Brain microvascular endothelial cell (primary cell): ENCODE results near the gene FAM222B.
"Not testable (repeated sequence)": the region's sequence is repeated elsewhere in the genome, so short reads cannot be mapped to it uniquely, and the experiment has no call there.

Experiments
- DNase-seq: peaks from one replicate; pipeline ENCODE4 v3.0.0-alpha.2; 2020
- H3K27ac ChIP-seq: fragments of 250-450 bp; sonication (Bioruptor Pico); 2 replicates; pipeline ENCODE4 v1.5.1; 2020; ENCODE audit warnings: mild to moderate bottlenecking, moderate library complexity
- H3K27me3 ChIP-seq: fragments of 250-450 bp; sonication (Bioruptor Pico); replicated peaks from 2 replicates; pipeline ENCODE4 v1.5.1; 2020; ENCODE audit warnings: mild to moderate bottlenecking
- H3K36me3 ChIP-seq: fragments of 250-450 bp; sonication (Bioruptor Pico); replicated peaks from 2 replicates; pipeline ENCODE4 v1.5.1; 2020; ENCODE audit warnings: mild to moderate bottlenecking
- H3K4me3 ChIP-seq: 2 replicates; pipeline ENCODE4 v1.5.1; 2011; ENCODE audit warnings: low read depth, mild to moderate bottlenecking, control low read depth, low read length, moderate library complexity
- CTCF ChIP-seq: IDR thresholded peaks from 2 replicates; pipeline ENCODE4 v1.5.1; 2011; ENCODE audit warnings: low read depth, mild to moderate bottlenecking, moderate library complexity, low read length, control low read depth, inconsistent platforms; ENCODE audit errors: missing control alignments
- in situ Hi-C: cut with HindIII; loops from 2 replicates; pipeline ENCODE4 v1.10.0; 2017; ENCODE audit warnings: low sequenced_read_pairs, low pct_ligation_motif_present

Gene FAM222B

GRCh38 chr17:28726627-28727491 is 115.7 kb downstream of the FAM222B start:
- in situ Hi-C loops, result no loop called here
- Histone ChIP-seq H3K36me3 (peaks cover 31% of the 10 kb centered on the region), H3K27ac (peak overlapping the region; percentile 54), H3K27me3 (no peaks in the 10 kb centered on the region), H3K4me3 (peak overlapping the region; percentile 70)
- peak; percentile 99 for TF ChIP-seq CTCF
- DNase-seq, result peak; percentile 88

- peak within 1 kb of the TSS; percentile 54 for H3K27ac ChIP-seq
- H3K36me3 ChIP-seq, result peaks cover 37% of the 10 kb centered on the region
- peak within 1 kb of the TSS; percentile 70 for H3K4me3 ChIP-seq
- in situ Hi-C loops, result no loop called here
- no peaks in the 10 kb centered on the region for H3K27me3 ChIP-seq
- DNase-seq, result peak; percentile 53
- TF ChIP-seq CTCF, result no peak
These were observed 116.4 kb downstream of the FAM222B start, which contains the start of gene TLCD1 for GRCh38 chr17:28726226-28726626. Gene TLCD1, minus strand, starts transcription at chr17:28726233. Its CDS starts 136 bp downstream, at chr17:28726097.

- no peak for TF ChIP-seq CTCF
- peaks cover 41% of the 10 kb centered on the region for H3K36me3 ChIP-seq
- in situ Hi-C loops, result no loop called here
- DNase-seq, result peak; percentile 42
- peak overlapping the region; percentile 50 for H3K27ac ChIP-seq
- no peaks in the 10 kb centered on the region for H3K27me3 ChIP-seq
- H3K4me3 ChIP-seq, result peak overlapping the region; percentile 70
These were observed 116.8 kb downstream of the FAM222B start for GRCh38 chr17:28725660-28726225.

GRCh38 chr17:28725166-28725659 is 117.4 kb downstream of the FAM222B start:
- peak; percentile 19 for TF ChIP-seq CTCF
- Histone ChIP-seq H3K36me3 (peaks cover 43% of the 10 kb centered on the region), H3K4me3 (peak overlapping the region; percentile 70), H3K27me3 (no peaks in the 10 kb centered on the region), H3K27ac (peak overlapping the region; percentile 50)
- in situ Hi-C loops, result no loop called here
- DNase-seq, result peak; percentile 47

- in situ Hi-C loops, result no loop called here
- H3K27ac ChIP-seq, result peak overlapping the region; percentile 50
- peak overlapping the region; percentile 70 for H3K4me3 ChIP-seq
- no peak for TF ChIP-seq CTCF
- no peaks in the 10 kb centered on the region for H3K27me3 ChIP-seq
- H3K36me3 ChIP-seq, result peaks cover 43% of the 10 kb centered on the region
- no peak for DNase-seq
These were observed 118.0 kb downstream of the FAM222B start for GRCh38 chr17:28724500-28725165.

- DNase-seq, H3K27me3 ChIP-seq, H3K4me3 ChIP-seq, in situ Hi-C loops, H3K27ac ChIP-seq: not testable (repeated sequence)
- peaks cover 43% of the 10 kb centered on the region for H3K36me3 ChIP-seq
These were observed 118.6 kb downstream of the FAM222B start for GRCh38 chr17:28723836-28724499.
